HG03196 (cell line): ENCODE data around the gene HSF2BP.
A peak's percentile ranks its signal among the peaks of the same experiment; 100 is the strongest.
"Not testable (repeated sequence)": the region's sequence is repeated elsewhere in the genome, so short reads cannot be mapped to it uniquely, and the experiment has no call there.

Experiments used
- ATAC-seq: cut with Tn5 transposase; IDR thresholded peaks from one replicate; pipeline ENCODE4 v1.9.1; 2021; ENCODE audit not compliant: unreplicated experiment

HSF2BP gene

DNA sequence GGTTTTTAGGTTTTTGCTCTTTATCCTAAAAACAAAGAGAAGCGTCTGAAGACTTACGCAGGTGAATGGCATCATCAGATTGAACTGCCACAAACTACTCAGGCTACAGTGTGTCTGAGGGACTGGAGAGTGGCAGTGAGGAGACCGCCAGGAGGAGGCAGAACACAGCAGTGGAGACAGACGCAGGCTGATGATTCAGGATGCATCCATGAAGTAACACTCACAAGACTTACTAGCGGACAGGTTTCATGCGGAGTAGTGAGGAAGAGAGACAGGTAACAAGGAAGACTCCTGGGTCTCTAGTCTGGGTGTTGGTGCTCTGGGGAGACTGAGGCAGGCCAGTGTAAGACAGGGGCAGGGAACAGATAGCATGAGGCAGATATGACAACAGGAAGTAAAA, 5.7 kb downstream of the HSF2BP start:
- no peak for ATAC-seq

DNA sequence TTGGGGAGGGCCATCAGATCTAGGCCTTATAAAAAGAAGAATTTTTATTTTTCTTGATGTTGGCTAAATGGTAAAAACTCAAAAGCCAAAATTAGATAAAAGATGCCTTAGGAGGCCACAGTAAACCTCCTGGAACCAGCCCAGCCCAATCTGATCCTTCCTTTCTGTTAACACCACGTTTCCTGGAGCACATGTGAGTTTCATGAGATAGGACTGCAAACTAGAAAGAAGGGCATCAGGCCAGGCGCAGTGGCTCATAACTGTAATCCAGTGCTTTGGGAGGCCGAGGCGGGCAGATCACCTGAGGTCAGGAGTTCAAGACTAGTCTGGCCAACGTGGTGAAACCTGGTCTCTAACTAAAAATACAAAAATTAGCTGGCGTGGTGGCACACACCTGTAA, 6.7 kb downstream of the HSF2BP start:
- no peak for ATAC-seq

DNA sequence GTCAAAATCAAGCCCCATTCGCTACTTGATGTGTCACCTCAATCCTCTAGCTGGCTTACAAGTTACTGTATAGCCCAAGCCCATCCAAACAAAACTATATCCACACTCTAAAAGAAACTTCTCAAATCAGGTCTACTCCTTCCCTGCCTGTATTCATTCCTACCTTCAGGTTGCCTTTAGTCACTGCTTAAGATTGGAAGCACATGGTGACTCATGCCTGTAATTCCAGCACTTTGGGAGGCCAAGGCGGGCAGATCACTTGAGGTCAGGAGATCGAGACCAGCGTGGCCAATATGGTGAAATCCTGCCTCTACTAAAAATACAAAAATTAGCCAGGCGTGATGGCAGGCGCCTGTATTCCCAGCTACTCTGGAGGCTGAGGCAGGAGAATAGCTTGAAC, 7.4 kb downstream of the HSF2BP start:
- not testable (repeated sequence) for ATAC-seq

DNA sequence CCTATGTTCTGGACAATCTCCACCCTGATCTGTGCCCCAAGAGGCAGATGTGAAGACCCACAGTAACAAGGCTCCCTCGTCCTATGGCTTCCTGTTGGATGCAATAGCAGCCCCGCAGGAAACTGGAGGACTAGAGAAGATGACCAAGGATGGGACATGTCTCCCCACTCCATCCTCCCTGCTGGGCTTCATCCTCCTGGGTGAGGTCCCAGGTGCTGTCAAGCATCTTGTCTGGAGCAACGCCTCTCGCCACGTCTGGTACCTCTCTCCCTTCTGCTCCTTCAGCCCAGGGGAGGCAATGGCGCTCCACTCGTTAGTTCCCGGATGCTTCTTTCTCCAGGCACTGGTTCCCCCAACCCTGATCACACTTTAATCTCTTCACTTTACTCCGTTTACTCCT, 11.1 kb downstream of the HSF2BP start:
- no peak for ATAC-seq

DNA sequence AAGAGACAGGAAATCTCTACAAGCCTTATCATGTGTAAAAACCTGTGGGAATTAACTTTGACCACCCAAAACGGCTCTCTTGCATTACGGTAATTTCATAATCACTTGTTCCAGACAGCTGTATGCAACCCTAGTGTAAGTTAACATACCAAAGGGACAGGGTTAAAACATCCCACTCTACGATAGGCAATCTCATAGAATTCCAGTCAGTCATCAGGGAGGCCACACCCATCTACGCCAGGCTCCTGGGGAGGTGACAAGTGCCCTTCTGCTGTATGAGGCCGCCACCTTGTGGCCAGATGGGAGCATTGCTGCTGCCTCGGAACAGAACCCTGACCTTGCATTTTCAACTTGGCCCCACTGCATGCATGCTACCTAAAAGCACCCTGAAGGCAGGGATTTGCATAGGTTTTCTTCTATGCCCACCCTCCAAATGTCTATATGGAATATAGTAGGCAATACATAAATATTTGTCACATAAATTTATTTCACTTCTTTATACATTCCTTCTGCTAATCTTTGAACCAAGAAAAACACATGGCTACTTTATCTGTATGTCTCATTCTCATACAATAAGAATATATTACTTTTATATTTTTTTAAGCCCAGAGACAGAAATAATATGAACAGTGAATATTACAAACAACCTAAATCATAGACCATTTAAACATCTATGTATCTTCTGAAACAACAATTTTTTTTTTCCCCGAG, 12.6 kb downstream of the HSF2BP start:
- peak; percentile 91 for ATAC-seq

DNA sequence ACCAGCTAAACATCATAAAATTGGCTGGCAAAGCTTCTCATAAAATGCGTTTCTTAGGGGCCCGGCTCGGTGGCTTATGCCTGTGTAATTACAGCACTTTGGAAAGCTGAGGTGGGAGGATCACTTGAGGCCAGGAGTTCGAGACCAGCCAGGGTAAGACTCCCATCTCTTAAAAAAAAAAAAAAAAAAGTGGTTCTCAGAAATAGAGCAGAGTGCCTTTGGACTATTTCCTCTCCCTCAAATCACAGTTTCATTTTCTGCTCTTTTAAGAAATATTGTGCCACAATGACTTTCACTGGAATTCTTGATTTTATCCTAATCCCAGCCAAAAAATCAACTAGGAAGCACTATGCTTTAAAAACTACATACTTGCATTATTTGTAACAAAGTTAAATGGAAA, 13.3 kb downstream of the HSF2BP start:
- no peak for ATAC-seq

DNA sequence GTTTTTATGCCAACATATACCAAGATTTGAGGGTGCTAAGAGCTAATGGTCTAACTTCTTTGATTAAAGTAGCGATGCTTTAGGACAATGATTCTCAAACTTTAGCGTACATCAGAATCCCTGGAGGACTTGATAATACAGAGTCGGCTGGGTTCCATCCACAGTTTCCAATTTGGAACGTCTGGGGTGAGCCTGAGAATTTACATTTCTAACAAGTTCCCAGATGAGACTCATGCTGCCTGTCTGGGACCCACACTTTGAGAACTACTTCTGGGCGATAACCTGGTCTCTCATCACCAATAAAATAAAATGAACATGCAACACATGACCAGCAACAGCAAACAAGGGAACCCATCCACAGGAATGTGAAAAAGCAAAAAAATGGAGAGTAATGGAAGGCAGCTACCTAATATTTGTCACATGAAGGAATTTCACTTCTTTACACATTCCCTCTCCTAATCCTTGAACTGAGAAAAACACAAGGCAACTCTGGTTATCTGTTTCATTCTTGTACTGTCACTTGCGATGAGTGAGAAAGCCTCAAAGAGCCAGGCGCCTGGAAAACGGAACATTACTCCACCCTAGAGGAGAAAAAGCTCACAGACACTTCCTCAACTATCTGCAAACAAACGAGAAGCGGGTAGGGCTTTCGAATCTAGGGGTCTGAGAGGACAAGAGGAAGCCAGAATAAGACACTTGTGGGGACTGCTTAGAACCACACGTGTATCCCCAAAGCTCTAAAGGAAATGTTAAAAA, 14.0 kb downstream of the HSF2BP start:
- no peak for ATAC-seq

DNA sequence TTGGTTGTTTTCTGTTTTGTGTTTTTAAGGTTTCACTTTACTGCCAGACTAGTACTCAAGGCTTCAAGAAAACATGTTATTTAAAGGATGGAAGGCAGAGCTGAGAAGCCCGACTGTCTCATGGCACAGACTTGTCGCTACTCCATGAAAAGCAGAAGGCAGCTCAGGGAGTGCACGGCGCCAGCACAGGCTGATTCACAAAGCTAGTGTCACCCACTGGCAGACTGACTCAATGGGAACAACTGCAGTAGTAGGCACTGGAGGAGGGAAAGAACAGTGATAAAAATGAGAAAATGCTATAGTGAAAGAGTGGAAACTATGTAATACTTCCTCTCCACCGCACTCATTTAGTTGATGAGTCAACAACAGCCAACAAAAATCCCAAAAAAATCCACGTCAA, 14.7 kb downstream of the HSF2BP start:
- no peak for ATAC-seq

DNA sequence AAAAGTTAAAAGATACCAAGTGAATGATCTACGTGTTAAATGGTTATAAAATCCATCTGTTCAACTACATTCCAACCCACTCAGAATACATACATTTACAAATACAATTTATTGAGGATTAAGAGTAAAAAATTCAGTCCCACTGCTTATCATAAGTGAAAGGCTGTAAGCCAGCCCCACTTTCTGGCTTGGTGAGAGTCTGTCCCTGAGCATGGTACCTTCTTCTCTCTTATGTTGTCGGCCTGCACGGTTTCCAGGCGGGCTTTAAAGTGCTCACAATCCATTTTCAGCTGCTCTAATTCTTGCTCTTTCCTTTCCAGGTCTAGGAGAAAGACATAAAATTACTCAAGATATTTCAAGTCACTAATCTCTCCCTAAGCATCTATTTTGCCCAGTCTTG, 15.2 kb downstream of the HSF2BP start:
- no peak for ATAC-seq

DNA sequence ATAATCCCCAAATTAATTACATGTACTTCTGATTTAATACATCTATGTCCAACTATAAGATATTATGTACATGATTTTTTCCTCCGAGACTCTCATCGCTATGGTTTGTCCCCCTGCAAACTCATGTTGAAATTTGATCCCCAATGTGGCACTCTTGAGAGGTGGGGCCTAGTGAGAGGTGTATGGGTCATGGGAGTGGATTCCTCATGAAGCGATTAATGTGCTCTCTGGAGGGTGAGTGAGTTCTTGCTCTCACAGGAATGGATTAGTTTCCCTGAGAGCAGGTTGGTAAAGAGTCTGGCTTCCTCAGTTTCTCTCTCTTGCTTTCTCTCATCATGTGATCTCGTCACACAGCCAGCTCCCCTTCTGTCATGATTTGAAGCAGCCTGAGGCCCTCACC, 16.1 kb downstream of the HSF2BP start:
- ATAC-seq, result no peak

DNA sequence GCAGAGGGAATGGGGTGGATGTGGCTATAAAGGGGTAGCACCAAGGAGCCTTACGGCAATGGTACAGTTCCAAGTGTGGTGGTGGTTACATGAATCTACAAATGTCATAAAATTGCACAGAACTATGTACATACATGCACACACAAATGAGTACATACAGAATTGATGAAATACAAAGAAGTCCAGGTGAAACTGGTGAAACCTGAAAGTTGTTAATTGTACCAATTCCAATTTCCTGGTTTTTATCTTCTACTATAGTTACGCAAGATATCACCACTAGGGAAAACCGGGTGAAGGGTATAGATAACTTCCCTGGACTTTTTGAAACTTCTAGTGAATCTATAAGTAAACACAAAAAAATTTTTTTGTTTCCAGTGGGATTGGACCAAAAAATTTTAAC, 18.9 kb downstream of the HSF2BP start:
- ATAC-seq, result no peak

DNA sequence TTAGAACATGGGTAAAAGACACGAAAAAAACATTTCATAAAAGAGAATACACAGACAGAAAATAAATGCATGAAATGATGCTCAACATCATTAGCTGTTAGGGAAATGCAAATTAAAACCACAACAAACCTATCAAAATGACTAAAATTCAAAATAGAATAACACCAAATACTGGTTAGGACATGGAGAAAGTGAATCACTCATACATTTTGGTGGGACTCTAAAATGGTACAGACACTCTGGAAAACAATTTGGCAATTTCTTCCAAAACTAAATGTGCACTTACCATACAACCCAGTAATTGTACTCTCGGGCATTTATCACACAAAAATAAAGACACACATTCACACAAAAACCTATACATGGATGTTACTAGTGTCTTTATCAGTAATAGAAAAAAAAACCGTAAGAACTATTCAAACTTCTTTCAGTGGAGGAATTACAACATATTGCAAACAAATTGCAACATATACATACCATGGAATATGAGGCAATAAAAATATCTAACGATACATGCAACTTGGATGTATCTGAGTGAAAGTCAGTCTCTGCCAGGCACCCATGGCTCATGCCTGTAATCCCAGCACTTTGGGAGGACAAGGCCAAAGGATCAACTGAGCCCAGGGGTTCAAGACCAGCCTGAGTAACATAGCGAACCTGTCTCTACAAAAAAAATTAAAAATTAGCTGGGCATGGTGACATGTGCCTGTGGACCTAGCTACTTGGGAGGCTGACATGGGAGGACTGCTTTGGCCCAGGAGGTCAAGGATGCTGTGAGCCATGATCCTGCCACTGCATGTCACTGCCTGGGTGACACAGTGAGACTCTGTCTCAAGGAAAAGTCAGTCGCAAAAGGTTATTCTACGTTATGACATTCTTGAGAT, 19.6 kb downstream of the HSF2BP start:
- ATAC-seq, result no peak

DNA sequence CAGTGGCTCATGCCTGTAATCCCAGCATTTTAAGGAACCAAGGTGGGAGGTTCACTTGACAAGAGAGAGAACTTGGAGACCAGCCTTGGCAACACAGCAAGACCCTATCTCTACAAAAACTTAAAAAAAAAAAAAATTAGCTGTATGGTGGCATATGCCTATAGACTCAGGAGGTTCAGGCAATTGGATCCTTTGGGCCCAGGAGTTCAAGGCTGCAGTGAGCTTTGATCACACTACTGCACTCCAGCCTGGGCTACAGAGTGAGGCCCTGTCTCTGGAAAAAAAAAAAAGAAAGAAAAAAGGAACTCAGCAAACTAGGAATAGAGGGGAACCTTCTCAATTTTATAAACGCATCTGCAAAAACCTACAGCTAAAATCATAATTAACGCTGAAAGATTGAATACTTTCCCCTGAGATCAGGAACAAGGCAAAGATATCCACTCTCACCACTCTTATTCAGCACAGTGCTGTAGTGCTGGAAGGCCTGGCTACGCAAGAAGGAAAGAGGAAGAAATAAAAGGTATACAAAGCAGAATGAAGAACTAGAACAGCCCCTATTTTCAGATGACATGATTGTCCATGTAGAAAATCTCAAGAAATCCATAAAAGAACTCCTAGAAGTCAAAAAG, 21.6 kb downstream of the HSF2BP start:
- no peak for ATAC-seq

DNA sequence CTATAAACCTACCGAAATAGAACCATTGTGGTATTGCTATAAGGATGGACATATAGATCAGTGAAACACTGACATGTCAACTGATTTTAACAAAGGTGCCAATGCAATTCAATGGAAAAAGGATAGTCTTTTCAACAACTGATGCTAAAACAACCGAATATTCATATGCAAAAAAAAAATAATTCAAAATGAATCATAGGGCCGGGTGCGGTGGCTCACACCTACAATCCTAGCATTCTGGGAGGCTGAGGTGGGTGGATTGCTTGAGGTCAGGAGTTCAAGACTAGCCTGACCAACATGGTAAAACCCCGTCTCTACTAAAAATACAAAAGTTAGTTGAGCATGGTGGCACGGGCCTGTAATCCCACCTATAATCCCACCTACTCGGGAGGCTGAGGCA, 23.9 kb downstream of the HSF2BP start:
- ATAC-seq, result no peak

DNA sequence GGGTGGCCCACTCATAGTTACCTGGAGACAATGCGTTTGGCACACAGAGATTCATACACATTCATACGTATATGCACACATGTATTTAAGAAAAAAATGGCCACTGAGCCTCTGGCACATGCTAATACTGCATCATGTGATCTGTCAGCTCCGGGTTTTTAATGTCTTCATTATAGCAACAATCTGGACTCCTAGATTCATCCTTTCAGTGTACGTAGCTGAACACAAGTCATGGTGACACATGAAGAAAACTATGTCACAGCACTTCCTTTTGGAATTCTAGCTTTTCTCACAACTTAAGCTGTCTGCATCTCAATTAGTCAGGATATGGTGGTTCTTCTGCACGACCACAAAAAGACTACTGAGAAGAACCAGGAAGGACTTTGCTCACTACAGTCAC, 24.7 kb downstream of the HSF2BP start:
- ATAC-seq, result no peak

DNA sequence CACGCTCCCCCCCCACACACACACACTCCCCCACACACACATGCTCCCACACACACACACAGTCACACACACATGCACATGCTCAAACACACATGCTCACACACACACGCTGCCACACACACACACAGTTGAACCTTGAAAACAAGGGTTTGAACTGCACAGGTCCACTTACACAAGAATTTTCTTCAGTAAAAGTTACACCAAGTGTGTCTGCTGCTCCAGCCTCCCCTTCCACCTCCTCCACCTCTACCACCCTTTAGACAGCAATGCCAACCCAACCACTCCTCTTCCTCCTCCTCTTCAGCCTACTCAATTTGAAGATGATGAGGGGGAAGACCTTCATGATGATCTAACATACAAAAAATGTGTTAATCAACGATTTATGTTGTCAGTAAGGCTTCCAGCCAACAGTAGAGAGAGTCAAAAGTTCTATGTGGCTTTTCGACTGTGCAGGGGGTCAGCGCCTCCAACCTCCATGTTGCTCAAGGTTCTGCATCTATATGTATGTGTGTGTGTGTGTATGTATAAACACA, 26.8 kb downstream of the HSF2BP start:
- ATAC-seq, result no peak

DNA sequence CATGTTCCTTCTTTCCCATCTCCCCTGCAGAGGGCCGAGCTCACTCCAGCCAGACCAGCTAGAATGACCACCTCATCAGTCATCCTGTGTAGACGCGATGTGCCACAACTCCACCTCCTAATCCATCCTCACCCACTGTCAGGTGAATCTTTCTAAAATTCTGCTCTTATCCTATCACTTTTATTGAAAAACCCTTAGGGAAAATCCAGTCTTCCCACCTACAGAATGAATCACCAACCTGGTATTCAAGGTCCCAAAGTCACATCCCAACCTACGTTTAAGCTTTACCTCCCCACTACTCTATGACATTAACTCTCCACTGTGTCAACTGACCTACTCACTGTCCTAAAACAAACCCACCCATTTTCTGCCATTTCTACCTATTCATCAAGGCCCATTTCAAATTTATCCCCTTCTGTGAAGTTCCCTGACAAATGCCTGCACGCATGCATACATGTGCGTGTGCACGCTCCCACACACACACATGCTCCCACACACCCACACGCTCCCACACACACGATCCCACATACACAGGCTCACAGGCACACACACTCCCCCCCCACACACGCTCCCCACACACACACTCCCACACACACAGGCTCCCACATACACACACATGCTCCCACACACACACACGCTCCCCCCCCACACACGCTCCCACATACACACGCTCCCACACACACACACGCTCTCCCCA, 27.7 kb downstream of the HSF2BP start:
- no peak for ATAC-seq

DNA sequence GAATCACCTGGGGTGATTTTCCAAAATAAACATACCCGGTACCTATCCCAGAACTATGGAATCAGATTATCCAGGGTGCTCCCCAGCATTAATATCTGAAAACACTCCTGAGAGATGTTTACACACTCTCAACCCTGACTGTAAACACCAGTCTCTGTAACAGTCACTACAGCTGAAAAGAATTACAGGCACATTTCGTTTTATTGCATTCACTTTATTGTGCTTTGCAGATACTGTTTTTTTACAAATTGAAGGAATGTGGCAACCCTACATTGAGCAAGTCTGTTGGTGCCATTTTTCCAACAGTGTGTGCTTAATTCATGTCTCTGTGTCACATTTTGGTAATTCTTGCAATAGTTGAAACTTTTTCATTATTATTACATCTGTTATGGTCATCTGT, 31.8 kb downstream of the HSF2BP start:
- ATAC-seq, result no peak

DNA sequence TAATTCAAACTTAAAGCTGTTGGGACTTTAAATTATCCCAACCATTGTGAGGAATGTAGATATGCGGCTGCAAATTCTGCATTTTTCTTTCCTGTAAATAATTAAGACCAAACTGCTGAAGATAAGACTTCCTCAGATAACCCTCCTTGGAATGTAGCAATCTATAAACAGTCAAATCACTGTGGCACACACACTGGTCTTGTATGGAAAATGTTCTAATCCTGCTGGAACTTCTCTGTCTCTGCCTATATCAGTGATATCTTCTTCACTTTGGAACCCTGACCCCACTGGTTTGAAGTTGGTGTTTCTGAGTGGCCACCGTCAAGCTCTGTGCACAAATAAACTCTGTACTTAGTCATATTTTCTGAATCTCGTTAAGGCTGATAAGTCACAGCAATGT, 32.9 kb downstream of the HSF2BP start:
- no peak for ATAC-seq

DNA sequence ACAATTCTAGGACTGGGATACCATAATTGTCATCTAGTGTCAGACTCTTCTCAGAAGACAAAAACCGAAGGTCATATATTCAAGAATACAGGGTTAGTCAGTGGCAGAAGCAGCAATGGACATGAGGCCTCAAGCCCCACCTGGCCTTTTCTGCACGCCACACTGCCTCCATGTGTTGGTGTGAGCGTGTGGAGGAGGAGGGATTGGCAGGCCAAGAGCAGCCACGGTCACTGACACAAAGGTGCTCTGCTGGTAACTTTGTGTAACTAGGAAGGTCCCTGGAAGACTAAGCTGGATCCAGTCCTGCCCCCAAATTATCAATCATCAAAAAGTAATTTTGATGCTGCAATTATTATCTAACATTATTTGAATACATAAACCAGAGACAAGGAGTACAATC, 34.9 kb downstream of the HSF2BP start:
- no peak for ATAC-seq
